Mammary epithelial cell (primary cell): ENCODE results near the gene ALPP.
"Not testable (repeated sequence)": the region's sequence is repeated elsewhere in the genome, so short reads cannot be mapped to it uniquely, and the experiment has no call there.

Experiments
- EZH2 ChIP-seq: IDR thresholded peaks from 2 replicates; pipeline ENCODE4 v1.6.1; 2012; ENCODE audit warnings: low read length, inconsistent platforms, borderline replicate concordance
- TF ChIP-seq, protein P1 (sequence below), 2 donors: IDR thresholded peaks in 1 of 2; conservative IDR thresholded peaks in 1 of 2; 2 replicates each; pipeline ENCODE4 v1.5.1; 2011 to 2012; ENCODE audit warnings: inconsistent platforms in 2 of 2, low read length in 2 of 2, mild to moderate bottlenecking in 2 of 2, control low read depth in 1 of 2, low read depth in 1 of 2; ENCODE audit not compliant: insufficient read depth in 1 of 2; ENCODE audit errors: extremely low read depth in 1 of 2

- TF ChIP-seq, protein P1, sequence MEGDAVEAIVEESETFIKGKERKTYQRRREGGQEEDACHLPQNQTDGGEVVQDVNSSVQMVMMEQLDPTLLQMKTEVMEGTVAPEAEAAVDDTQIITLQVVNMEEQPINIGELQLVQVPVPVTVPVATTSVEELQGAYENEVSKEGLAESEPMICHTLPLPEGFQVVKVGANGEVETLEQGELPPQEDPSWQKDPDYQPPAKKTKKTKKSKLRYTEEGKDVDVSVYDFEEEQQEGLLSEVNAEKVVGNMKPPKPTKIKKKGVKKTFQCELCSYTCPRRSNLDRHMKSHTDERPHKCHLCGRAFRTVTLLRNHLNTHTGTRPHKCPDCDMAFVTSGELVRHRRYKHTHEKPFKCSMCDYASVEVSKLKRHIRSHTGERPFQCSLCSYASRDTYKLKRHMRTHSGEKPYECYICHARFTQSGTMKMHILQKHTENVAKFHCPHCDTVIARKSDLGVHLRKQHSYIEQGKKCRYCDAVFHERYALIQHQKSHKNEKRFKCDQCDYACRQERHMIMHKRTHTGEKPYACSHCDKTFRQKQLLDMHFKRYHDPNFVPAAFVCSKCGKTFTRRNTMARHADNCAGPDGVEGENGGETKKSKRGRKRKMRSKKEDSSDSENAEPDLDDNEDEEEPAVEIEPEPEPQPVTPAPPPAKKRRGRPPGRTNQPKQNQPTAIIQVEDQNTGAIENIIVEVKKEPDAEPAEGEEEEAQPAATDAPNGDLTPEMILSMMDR (conservative IDR thresholded peaks at IDR 0.05 in 1 of 2, IDR thresholded peaks at IDR 0.05 in 1 of 2; ENCODE audit: extremely low read depth in 1 of 2, insufficient read depth in 1 of 2, low read depth in 1 of 2, low read length in 2 of 2), result peak; percentile 14 to 54
- not testable (repeated sequence) for TF ChIP-seq EZH2
These were observed 43.2 kb upstream of the ALPP start for GRCh38 chr2:232335206-232335858.
